ENCODE results near the gene SUMF1. TPM values are rescaled to one million over a fixed set of nuclear protein-coding genes. Genes with fewer than 3 reads are reported as not detected.
A peak's percentile ranks its signal among the peaks of the same experiment; 100 is the strongest.

The SUMF1 gene
- total RNA-seq, 1 experiment from 2014 or later: 79.1 TPM

- Histone ChIP-seq H3K79me2 (ENCODE audit: low read length) (no peaks in the 10 kb centered on the region), H3K4me2 (ENCODE audit: low read length) (no peak overlapping the region), H3K9ac (ENCODE audit: low read length) (no peak overlapping the region), H4K20me1 (ENCODE audit: low read length) (no peaks in the 10 kb centered on the region), H3K27ac (ENCODE audit: low read length) (no peak overlapping the region), H3K27me3 (ENCODE audit: low read length) (no peaks in the 10 kb centered on the region), H3K36me3 (ENCODE audit: low read depth, low read length) (no peaks in the 10 kb centered on the region), H2AFZ (ENCODE audit: low read length) (no peak overlapping the region), H3K9me2 (replicated peaks; ENCODE audit: low read length) (no peaks in the 10 kb centered on the region), H3K9me3 (ENCODE audit: low read length) (no peaks in the 10 kb centered on the region), H3K4me1 (ENCODE audit: insufficient read depth, low read length) (peaks cover 26% of the 10 kb centered on the region), H3K4me3 (ENCODE audit: low read length) (no peak overlapping the region), H3F3A (ENCODE audit: low read length, unreplicated experiment) (no peaks in the 10 kb centered on the region)
- BruUV-seq (replicated peaks): no TSS peak
- POLR2A ChIA-PET (ENCODE audit: unreplicated experiment): no interaction called here
- intact Hi-C loops (cut with micrococcal nuclease): no loop called here
- CTCF ChIA-PET: no interaction called here
- DNase-seq: no peak
- no peak for ATAC-seq
- TF ChIP-seq CTCF (conservative IDR thresholded peaks at IDR 0.05; ENCODE audit: low read depth, low read length): no peak
Observed at GRCh38 chr3:4471907-4472306, 4.8 kb upstream of the SUMF1 start.

- H3F3A ChIP-seq (ENCODE audit: low read length, unreplicated experiment): no peaks in the 10 kb centered on the region
- peak overlapping the region; percentile 79 for H3K4me3 ChIP-seq (ENCODE audit: low read length)
- H3K9me2 ChIP-seq (replicated peaks; ENCODE audit: low read length): no peaks in the 10 kb centered on the region
- no peaks in the 10 kb centered on the region for H3K36me3 ChIP-seq (ENCODE audit: low read depth, low read length)
- no peaks in the 10 kb centered on the region for H4K20me1 ChIP-seq (ENCODE audit: low read length)
- H3K27ac ChIP-seq (ENCODE audit: low read length): peak overlapping the region; percentile 63; the same call in 1 of the 2 replicates
- peaks cover 11% of the 10 kb centered on the region for H3K79me2 ChIP-seq (ENCODE audit: low read length)
- H3K9ac ChIP-seq (ENCODE audit: low read length): peak overlapping the region; percentile 86
- intact Hi-C loops (cut with micrococcal nuclease): loop anchor here (1.0 to 2.0 kb wide), 4 partner anchors 26 to 166 kb away; partner anchors contain the start of gene ITPR1
- H3K27me3 ChIP-seq (ENCODE audit: low read length): no peaks in the 10 kb centered on the region
- no peaks in the 10 kb centered on the region for H3K9me3 ChIP-seq (ENCODE audit: low read length)
- peak overlapping the region; percentile 82 for H2AFZ ChIP-seq (ENCODE audit: low read length)
- ATAC-seq (no peak), DNase-seq (no peak)
- BruUV-seq (replicated peaks): TSS peak; percentile 83
- POLR2A ChIA-PET (ENCODE audit: unreplicated experiment): interaction anchor here (0.7 to 1.1 kb wide), 2 partner anchors 26 to 93 kb away, joined by 6 to 23 read pairs; partner anchors contain the start of gene ITPR1
- H3K4me1 ChIP-seq (ENCODE audit: insufficient read depth, low read length): no peaks in the 10 kb centered on the region
- H3K4me2 ChIP-seq (ENCODE audit: low read length): peak overlapping the region; percentile 85
- no peak for TF ChIP-seq EZH2 (IDR thresholded peaks at IDR 0.05; ENCODE audit: low read length, unreplicated experiment)
- no peak for TF ChIP-seq CTCF (conservative IDR thresholded peaks at IDR 0.05; ENCODE audit: low read depth, low read length)
- no peak for TF ChIP-seq EZH2phosphoT487 (IDR thresholded peaks at IDR 0.05; ENCODE audit: borderline replicate concordance, low read length)
- CTCF ChIA-PET: no interaction called here
Observed at GRCh38 chr3:4467522-4467867, 426 bp upstream of the SUMF1 start.

- POLR2A ChIA-PET (ENCODE audit: unreplicated experiment): no interaction called here
- no peaks in the 10 kb centered on the region for H3K9me3 ChIP-seq (ENCODE audit: low read length)
- H3K9me2 ChIP-seq (replicated peaks; ENCODE audit: low read length): no peaks in the 10 kb centered on the region
- H3K27ac ChIP-seq (ENCODE audit: low read length): no peak overlapping the region
- no peaks in the 10 kb centered on the region for H3K4me1 ChIP-seq (ENCODE audit: insufficient read depth, low read length)
- H4K20me1 ChIP-seq (ENCODE audit: low read length): no peaks in the 10 kb centered on the region
- peaks cover 11% of the 10 kb centered on the region for H3K79me2 ChIP-seq (ENCODE audit: low read length)
- no peaks in the 10 kb centered on the region for H3F3A ChIP-seq (ENCODE audit: low read length, unreplicated experiment)
- H3K9ac ChIP-seq (ENCODE audit: low read length): no peak overlapping the region
- H3K4me3 ChIP-seq (ENCODE audit: low read length): no peak overlapping the region
- H3K27me3 ChIP-seq (ENCODE audit: low read length): no peaks in the 10 kb centered on the region
- H2AFZ ChIP-seq (ENCODE audit: low read length): no peak overlapping the region
- no peaks in the 10 kb centered on the region for H3K36me3 ChIP-seq (ENCODE audit: low read depth, low read length)
- CTCF ChIA-PET: no interaction called here
- H3K4me2 ChIP-seq (ENCODE audit: low read length): no peak overlapping the region
- no peak for DNase-seq
- ATAC-seq: no peak
- intact Hi-C loops (cut with micrococcal nuclease): no loop called here
- no peak for TF ChIP-seq CTCF (conservative IDR thresholded peaks at IDR 0.05; ENCODE audit: low read depth, low read length)
- no peak for TF ChIP-seq EZH2phosphoT487 (IDR thresholded peaks at IDR 0.05; ENCODE audit: borderline replicate concordance, low read length)
- TF ChIP-seq EZH2 (IDR thresholded peaks at IDR 0.05; ENCODE audit: low read length, unreplicated experiment): no peak
- BruUV-seq (replicated peaks): TSS peak; percentile 10
Observed at GRCh38 chr3:4464576-4464975, 2.5 kb downstream of the SUMF1 start.

All from PC-3 (cell line).